K562 (cell line): ENCODE measurements around the gene GLYAT.

ENCODE experiments used
- BHLHE40 ChIP-seq: IDR thresholded peaks from 2 replicates; pipeline ENCODE4 v1.6.1; 2011; ENCODE audit warnings: low read length, improper control_type of control experiment
- CHD1 ChIP-seq: fragments of 200-600 bp; sonication (generic); IDR thresholded peaks from one replicate; pipeline ENCODE4 v1.6.1; 2012; ENCODE audit warnings: mild to moderate bottlenecking, moderate library complexity, low read length, inconsistent platforms
- FOXP1 ChIP-seq: sonication (generic); formaldehyde crosslinking; IDR thresholded peaks from 2 replicates; pipeline ENCODE4 v1.8.0; 2022; ENCODE audit warnings: mild to moderate bottlenecking, missing genetic modification reagents
- MTF1 ChIP-seq: fragments of 250-450 bp; sonication (Bioruptor Pico); IDR thresholded peaks from 2 replicates; pipeline ENCODE4 v1.9.0; 2021; ENCODE audit warnings: moderate library complexity, mild to moderate bottlenecking, inconsistent platforms, borderline replicate concordance
- NBN ChIP-seq: fragments of 450-650 bp; IDR thresholded peaks from 2 replicates; pipeline ENCODE4 v1.6.1; 2016; ENCODE audit warnings: low read depth, mild to moderate bottlenecking
- UBTF ChIP-seq, 2 experiments: IDR thresholded peaks; 2 replicates each; pipeline ENCODE4 v1.6.1; 2012; ENCODE audit warnings: improper control_type of control experiment in 2 of 2, low read depth in 2 of 2, low read length in 2 of 2, borderline replicate concordance in 1 of 2
- XRCC5 ChIP-seq: fragments of 200-400 bp; formaldehyde crosslinking; IDR thresholded peaks from 2 replicates; pipeline ENCODE4 v1.6.1; 2017; ENCODE audit warnings: low read depth, mild to moderate bottlenecking, low read length
- ZBTB33 ChIP-seq: sonication (generic); formaldehyde crosslinking; IDR thresholded peaks from 2 replicates; pipeline ENCODE4 v1.8.1; 2023; ENCODE audit warnings: mild to moderate bottlenecking, missing genetic modification reagents
- ZBTB43 ChIP-seq: sonication (generic); formaldehyde crosslinking; IDR thresholded peaks from 2 replicates; pipeline ENCODE4 v1.8.0; 2023; ENCODE audit warnings: mild to moderate bottlenecking, missing genetic modification reagents
- ZHX1 ChIP-seq: fragments of 150-350 bp; conservative IDR thresholded peaks from 2 replicates; pipeline ENCODE4 v1.6.1; 2014; ENCODE audit warnings: low read length
- ZZZ3 ChIP-seq: fragments of 450-650 bp; IDR thresholded peaks from 2 replicates; pipeline ENCODE4 v1.6.1; 2016; ENCODE audit warnings: antibody characterized with exemption, mild to moderate bottlenecking, moderate library complexity
- TF ChIP-seq, protein P1 (sequence below), 3 experiments: IDR thresholded peaks in 2 of 3; conservative IDR thresholded peaks in 1 of 3; 2 replicates each; pipeline ENCODE4 v1.5.1; 2011 to 2012; ENCODE audit warnings: low read length in 3 of 3, mild to moderate bottlenecking in 3 of 3, control low read depth in 2 of 3, improper control_type of control experiment in 1 of 3, inconsistent platforms in 1 of 3, low read depth in 1 of 3, mixed read lengths in 1 of 3, moderate library complexity in 1 of 3; ENCODE audit not compliant: insufficient read depth in 2 of 3
- TF ChIP-seq, protein P2 (sequence below): sonication (generic); formaldehyde crosslinking; IDR thresholded peaks from 2 replicates; pipeline ENCODE4 v1.8.1; 2023; ENCODE audit warnings: mild to moderate bottlenecking, missing genetic modification reagents, moderate library complexity

DNA sequence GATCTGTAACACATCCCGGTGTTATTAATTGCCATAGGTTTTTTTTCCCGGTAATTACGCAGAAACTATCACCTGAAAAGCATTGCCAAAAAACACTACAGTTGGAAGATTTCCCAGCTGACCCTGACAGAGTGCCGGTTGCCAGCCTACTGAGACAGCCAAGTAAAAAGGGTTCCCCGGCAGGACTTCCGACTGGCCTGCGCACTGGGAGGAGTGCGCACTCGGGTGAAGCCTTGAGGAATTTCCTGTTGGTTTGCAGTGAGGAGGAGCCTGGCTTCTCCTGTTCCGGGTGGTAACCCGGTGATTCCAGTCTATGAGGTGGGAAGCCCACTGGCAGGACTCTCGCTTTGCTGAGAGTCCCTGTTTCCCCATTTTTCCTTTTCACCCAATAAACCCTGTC, 57.1 kb downstream of the GLYAT start:
- TF ChIP-seq MTF1 (CRISPR knock-in tag) (no peak), XRCC5 (no peak), ZZZ3 (no peak), ZBTB43 (CRISPR knock-in tag) (no peak), UBTF (IDR thresholded peaks at IDR 0.05; ENCODE audit: borderline replicate concordance in 1 of 2, low read depth in 2 of 2, low read length in 2 of 2) (no peak), ZHX1 (no peak), BHLHE40 (no peak), ZBTB33 (CRISPR knock-in tag) (no peak), FOXP1 (no peak), NBN (no peak), CHD1 (no peak)
- TF ChIP-seq, protein P1, sequence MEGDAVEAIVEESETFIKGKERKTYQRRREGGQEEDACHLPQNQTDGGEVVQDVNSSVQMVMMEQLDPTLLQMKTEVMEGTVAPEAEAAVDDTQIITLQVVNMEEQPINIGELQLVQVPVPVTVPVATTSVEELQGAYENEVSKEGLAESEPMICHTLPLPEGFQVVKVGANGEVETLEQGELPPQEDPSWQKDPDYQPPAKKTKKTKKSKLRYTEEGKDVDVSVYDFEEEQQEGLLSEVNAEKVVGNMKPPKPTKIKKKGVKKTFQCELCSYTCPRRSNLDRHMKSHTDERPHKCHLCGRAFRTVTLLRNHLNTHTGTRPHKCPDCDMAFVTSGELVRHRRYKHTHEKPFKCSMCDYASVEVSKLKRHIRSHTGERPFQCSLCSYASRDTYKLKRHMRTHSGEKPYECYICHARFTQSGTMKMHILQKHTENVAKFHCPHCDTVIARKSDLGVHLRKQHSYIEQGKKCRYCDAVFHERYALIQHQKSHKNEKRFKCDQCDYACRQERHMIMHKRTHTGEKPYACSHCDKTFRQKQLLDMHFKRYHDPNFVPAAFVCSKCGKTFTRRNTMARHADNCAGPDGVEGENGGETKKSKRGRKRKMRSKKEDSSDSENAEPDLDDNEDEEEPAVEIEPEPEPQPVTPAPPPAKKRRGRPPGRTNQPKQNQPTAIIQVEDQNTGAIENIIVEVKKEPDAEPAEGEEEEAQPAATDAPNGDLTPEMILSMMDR (IDR thresholded peaks at IDR 0.05 in 2 of 3, conservative IDR thresholded peaks at IDR 0.05 in 1 of 3; ENCODE audit: insufficient read depth in 2 of 3, low read depth in 1 of 3, low read length in 3 of 3) = no peak
- TF ChIP-seq, protein P2, sequence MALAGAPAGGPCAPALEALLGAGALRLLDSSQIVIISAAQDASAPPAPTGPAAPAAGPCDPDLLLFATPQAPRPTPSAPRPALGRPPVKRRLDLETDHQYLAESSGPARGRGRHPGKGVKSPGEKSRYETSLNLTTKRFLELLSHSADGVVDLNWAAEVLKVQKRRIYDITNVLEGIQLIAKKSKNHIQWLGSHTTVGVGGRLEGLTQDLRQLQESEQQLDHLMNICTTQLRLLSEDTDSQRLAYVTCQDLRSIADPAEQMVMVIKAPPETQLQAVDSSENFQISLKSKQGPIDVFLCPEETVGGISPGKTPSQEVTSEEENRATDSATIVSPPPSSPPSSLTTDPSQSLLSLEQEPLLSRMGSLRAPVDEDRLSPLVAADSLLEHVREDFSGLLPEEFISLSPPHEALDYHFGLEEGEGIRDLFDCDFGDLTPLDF (CRISPR knock-in tag) = no peak
